ENCODE results near the gene TEAD4.
"Not testable (repeated sequence)": the region's sequence is repeated elsewhere in the genome, so short reads cannot be mapped to it uniquely, and the experiment has no call there.

The TEAD4 gene

GRCh38 chr12:3054374-3054773, 95.2 kb downstream of the TEAD4 start:
- no peak for DNase-seq

- no peak for DNase-seq
These were observed 96.0 kb downstream of the TEAD4 start for GRCh38 chr12:3055026-3055703.

DNA sequence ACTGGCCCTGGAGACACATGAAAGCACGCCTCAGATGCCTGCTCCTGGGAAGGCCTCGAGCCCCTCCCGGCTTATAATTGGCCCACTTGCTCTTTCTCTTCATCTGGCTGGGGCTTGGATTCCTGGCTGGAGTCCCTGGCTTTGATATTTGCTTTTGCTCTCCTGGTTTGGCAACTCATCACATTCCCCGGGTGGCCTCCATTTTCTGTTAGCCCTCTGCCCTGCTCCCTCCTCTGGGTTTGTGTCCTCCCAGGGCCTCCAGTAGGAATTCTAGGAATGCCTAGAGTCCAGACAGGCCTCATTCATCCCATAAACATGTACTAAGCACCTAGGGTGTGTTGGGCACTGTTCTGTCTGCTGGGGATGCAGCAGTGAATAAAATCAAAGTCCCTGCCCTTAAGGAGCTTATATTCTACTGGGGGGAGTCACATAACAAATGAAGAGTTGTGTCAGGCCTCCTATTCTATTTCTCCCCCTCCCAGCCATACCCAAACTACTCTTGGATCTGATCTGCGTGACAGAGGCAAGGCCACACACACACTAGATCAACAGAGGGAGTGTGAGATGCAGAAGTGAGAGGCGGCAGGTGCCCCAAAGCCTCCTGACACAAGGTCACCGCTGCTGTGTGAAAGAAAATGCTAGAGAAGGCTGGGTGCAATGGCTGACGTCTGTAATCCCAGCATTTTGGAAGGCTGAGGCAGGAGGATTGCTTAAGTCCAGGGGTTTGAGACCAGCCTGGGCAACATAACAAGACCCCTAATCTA, 96.7 kb downstream of the TEAD4 start:
- DNase-seq = no peak

DNA sequence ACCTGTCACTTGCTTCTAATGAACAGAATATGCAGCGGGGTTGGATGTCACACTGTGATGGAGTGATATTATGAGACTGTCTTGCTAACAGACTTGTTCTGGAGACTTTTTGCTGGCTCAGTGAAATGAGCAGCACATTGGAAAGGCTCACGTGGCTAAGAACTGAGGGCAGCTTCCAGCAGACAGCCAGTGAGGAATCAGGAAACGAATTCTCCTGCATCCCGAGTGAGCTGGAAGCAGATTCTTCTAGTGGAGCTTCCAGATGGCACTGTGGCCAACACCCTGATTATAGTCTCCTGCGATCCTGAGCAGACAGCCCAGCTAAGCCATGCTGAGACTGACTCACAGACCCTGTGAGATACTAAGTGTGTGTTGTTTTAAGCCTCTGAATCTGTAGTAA, 101.9 kb downstream of the TEAD4 start:
- no peak for DNase-seq

DNA sequence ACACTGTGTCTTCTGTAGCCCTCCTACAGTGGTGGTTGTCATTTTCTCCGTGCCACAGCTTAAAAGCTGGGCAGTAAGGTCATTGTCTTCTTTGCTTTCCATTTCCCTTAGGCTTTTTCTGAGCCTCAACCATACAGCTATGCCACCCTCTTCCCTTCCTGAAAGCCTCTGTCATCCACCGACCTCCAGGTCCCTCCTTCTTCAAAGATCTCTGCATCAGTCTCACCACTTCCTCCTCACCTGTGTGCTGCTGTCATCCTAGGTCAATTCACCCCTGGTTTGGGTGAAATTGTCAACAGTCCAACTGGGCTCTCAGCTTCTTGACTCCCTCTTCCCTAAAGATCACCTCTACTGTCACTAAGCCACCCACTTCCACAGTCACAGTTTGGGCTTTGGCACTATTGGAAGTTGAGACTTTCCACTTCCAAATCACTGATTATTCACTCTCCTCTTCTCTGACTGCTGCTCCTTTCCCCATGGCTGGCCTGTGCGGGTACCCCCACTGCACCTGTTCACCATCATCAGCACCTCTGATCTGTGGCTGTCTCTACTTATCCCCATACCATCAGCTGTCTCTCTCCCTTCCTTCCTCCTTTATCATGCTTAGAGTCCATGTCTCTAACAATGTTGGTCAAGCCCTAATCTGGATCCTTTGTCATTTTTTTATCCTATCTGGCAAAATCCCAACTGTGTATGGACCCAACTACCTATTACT, 102.5 kb downstream of the TEAD4 start:
- no peak for DNase-seq

GRCh38 chr12:3065300-3065699, 106.1 kb downstream of the TEAD4 start:
- DNase-seq = no peak

DNA sequence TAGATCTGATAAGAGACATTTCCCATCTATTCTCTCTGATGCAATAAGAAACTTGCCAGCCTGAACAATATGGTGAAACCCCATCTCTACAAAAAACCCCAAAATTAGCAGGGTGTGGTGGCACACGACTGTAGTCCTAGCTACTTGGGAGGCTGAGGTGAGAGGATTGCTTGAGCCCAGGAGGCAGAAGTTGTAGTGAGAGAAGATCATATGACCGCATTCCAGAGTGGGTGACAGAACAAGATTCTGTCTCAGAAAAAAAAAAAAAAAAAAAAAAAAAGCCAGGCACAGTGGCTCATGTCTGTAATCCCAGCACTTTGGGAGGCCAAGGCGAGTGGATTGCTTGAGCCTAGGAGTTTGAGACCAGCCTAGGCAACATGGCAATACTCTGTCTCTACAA, 106.6 kb downstream of the TEAD4 start:
- DNase-seq = not testable (repeated sequence)

DNA sequence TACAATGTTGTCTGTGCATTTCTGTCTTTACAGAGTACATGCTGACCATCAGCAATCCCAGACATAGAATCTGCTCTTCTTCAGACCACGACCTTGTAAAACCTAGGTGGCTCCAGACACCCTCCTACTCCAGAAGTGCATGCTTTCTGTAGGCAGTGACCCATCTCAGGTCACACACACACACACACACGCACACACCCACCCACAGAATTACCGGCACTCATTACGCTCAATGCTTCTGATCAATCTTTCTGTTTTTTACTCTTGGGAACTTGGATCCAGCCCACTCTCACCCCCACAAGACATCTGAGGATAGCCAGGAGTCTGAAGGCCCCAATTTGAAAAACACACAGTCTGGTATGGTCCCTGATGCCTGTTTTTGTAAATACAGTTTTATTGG, 110.5 kb downstream of the TEAD4 start:
- DNase-seq = no peak

- DNase-seq = no peak
These were observed 111.9 kb downstream of the TEAD4 start for GRCh38 chr12:3071107-3071506.

GRCh38 chr12:3071710-3072109, 112.5 kb downstream of the TEAD4 start:
- DNase-seq = no peak

- no peak for DNase-seq
These were observed 114.4 kb downstream of the TEAD4 start for GRCh38 chr12:3073438-3074250.

- DNase-seq = no peak
These were observed 116.1 kb downstream of the TEAD4 start for GRCh38 chr12:3075315-3075714.

- no peak for DNase-seq
These were observed 117.8 kb downstream of the TEAD4 start, which contains the start of gene TSPAN9 for GRCh38 chr12:3076730-3077571. TSPAN9 (plus strand) TSS chr12:3077379; CDS start chr12:3201194, 123,815 bp downstream.

DNA sequence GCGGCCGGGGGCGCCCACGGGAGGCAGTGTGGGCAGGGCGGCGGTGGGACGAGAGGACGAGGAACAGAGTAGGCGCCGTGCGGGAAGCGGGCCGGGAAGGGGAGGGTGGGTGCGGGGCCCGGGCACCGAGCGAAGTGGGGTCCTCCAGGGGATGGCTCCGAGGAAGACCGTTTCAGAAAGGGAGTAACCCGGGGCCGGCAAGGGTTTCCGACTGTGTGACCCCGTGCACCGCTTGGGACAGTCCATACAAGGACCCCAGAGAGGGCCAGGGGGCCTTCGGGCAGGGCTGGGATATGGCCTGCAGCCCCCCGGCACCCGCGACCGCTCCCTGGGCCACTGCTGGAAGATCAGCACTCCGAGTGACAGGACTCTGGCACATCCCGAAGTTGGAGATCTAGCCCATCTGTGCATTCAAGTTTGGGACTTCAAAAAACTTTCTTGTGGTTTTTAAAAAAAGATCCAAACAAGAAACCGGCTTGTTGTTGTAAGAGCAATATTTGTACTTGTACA, 118.4 kb downstream of the TEAD4 start:
- no peak for DNase-seq

DNA sequence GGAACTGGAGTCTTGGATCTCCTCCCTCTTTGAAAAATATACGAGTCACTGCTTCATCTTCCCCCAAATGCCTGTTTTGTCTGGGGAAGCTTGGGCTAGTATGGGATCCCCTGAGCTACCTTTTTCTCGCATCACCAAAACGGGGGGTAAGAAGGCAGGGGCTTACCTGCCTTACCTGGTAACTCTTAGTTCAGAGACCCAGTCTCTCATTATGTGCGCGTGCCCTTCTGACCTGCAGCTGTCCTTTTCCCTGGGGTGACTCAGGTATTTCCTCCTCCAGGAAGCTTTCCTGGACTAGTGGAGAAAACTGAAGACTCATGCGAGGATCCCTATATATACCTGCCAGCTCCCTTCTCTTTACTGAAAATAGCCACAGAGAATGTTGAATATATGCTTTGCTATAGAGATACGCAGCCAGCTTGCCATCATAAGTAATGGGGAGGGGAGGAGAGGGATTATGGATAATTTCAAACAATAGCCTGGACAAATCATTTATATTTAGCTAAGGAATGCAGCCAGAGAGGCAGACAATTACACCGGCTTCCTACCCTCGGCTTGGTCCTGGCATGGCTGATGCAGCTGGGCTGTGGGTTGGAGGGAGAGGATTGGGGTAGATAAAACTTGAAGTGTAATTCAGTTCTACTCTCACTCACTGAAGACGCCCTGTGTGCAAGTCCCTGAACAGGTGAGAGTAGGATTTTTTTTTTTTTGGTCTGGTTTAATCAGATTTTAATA, 119.1 kb downstream of the TEAD4 start:
- no peak for DNase-seq

GRCh38 chr12:3081091-3081490, 121.9 kb downstream of the TEAD4 start:
- DNase-seq = no peak

- no peak for DNase-seq
These were observed 122.7 kb downstream of the TEAD4 start for GRCh38 chr12:3081886-3082285.

DNA sequence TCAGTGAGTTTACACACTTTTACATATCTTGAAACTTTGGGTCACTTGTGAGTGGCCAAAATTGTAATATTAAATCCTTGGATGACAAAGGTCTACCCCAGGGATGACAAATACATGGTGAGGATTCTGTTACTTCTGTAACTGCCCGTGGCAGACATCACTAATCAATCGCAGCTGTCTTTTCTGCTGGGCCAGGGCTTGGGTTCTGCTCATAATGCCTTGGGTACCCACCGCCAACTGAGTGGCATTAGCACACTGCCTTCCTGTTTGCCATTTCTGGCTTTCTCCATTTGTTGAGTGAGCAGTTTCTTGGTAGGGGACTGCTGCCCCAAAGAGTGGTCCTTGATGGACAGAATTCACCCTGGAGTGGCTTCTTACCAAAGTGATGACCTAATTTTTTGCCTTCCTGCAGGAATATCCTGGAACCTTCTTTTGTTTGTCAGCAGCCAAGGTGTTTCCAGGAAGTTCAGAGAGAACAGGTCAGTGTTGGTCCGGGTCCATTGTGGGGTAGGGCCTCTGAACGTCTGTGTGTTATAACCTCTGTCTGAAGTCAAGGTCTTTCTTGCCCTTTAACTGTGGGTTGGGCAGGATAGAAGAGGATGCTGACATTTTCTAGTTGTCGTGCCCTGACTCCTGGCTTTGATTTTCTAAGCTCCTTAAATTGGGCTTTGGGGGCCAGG, 124.2 kb downstream of the TEAD4 start:
- DNase-seq = no peak

GRCh38 chr12:3083921-3084347, 124.7 kb downstream of the TEAD4 start:
- DNase-seq = no peak

DNA sequence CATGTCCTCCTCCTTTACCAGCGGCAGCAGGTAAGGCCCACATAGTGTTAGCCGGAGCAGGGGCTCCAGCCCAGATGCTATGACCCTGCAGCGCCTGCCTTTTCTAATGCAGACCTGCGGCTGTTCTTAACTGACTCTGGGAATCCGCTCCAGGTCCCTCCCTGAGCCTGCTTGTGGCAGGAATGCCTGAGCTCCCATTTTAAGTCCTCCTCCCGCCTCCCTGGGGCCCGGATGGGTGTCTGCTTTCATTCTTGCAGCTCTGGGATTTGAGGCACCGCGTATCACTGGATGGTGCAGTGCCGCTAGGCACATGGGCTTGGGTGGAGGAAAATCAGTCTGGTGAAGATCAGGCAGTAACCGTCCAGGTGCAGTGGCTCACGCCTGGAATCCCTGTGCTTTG, 125.5 kb downstream of the TEAD4 start:
- DNase-seq = no peak

All from DMS 273 treated with DMSO at 0.1 percent for 48 hours (cell line).